ENCODE results near the gene PAK1. TPM values are rescaled to one million over a fixed set of nuclear protein-coding genes. Genes with fewer than 3 reads are reported as not detected.
"Not testable (repeated sequence)": the region's sequence is repeated elsewhere in the genome, so short reads cannot be mapped to it uniquely, and the experiment has no call there.

Gene PAK1
- total RNA-seq, 2 experiments from 2014 or later, result 85.7 to 91.5 TPM

DNA sequence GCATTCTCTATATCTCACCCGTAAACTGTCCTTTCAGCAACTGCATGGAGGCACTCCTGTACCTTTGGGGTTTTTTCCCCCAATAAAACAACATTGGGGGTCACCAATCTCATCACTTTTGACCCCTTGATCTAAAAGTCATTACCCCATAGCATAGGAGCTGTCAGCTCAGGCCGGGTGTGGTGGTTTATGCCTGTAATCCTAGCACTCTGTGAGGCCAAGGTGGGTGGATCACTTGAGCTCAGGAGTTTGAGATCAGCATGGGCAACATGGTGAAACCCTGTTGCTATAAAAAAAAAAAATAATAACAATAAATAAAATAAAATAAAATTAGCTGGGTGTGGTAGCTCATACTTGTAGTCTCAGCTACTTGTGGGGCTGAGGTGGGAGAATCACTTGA is 155.3 kb downstream of the PAK1 start:
- Mint-ChIP-seq H3K4me1 (ENCODE audit: low read depth) (peaks cover 5% of the 10 kb centered on the region), H3K27ac (no peak overlapping the region), H3K27me3 (ENCODE audit: low read depth) (peaks cover 8% of the 10 kb centered on the region), H3K36me3 (ENCODE audit: low read depth) (peaks cover 15% of the 10 kb centered on the region), H3K4me3 (no peak overlapping the region), H3K9me3 (ENCODE audit: insufficient read depth) (no peaks in the 10 kb centered on the region)
- no peak for DNase-seq
- ATAC-seq, result no peak
- POLR2A ChIA-PET, result no interaction called here
- CTCF ChIA-PET, result no interaction called here

GRCh38 chr11:77316733-77317342 is 157.1 kb downstream of the PAK1 start:
- DNase-seq (no peak), ATAC-seq (no peak)
- CTCF ChIA-PET, result no interaction called here
- peaks cover 5% of the 10 kb centered on the region for H3K4me1 Mint-ChIP-seq (ENCODE audit: low read depth)
- POLR2A ChIA-PET, result no interaction called here
- H3K27me3 Mint-ChIP-seq (ENCODE audit: low read depth), result peaks cover 8% of the 10 kb centered on the region
- peaks cover 2% of the 10 kb centered on the region for H3K36me3 Mint-ChIP-seq (ENCODE audit: low read depth)
- no peak overlapping the region for H3K4me3 Mint-ChIP-seq
- no peak overlapping the region for H3K27ac Mint-ChIP-seq
- no peaks in the 10 kb centered on the region for H3K9me3 Mint-ChIP-seq (ENCODE audit: insufficient read depth)

- POLR2A ChIA-PET, result no interaction called here
- H3K27ac Mint-ChIP-seq, result no peak overlapping the region
- H3K36me3 Mint-ChIP-seq (ENCODE audit: low read depth), result no peaks in the 10 kb centered on the region
- DNase-seq, result no peak
- no peaks in the 10 kb centered on the region for H3K4me1 Mint-ChIP-seq (ENCODE audit: low read depth)
- CTCF ChIA-PET, result no interaction called here
- H3K27me3 Mint-ChIP-seq (ENCODE audit: low read depth), result peaks cover 10% of the 10 kb centered on the region
- no peaks in the 10 kb centered on the region for H3K9me3 Mint-ChIP-seq (ENCODE audit: insufficient read depth)
- ATAC-seq, result no peak
- H3K4me3 Mint-ChIP-seq, result no peak overlapping the region
Observed at GRCh38 chr11:77312107-77312506, 161.8 kb downstream of the PAK1 start.

DNA sequence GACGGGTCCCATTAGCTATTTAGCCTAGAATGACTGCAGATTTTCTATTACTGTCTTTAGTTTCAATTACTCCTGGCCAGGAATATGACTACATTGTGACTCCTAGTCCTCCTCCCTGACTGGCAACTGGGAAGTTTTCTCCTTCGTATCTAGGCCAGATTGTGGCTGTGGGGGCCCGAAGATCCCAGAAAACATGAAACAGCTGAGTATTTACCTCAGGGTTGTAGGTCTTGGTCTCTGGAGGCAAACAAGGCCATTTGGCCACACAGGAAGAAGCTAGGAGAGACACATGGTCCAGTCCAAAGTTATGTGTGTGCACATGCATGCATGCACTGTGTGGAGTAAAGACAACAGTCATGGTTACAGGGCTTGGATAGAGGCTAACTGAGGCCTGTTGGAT is 162.2 kb downstream of the PAK1 start:
- Mint-ChIP-seq H3K4me1 (ENCODE audit: low read depth) (no peaks in the 10 kb centered on the region), H3K27me3 (ENCODE audit: low read depth) (peaks cover 10% of the 10 kb centered on the region), H3K9me3 (ENCODE audit: insufficient read depth) (no peaks in the 10 kb centered on the region), H3K4me3 (no peak overlapping the region), H3K36me3 (ENCODE audit: low read depth) (no peaks in the 10 kb centered on the region), H3K27ac (no peak overlapping the region)
- ATAC-seq, result no peak
- DNase-seq, result no peak
- POLR2A ChIA-PET, result no interaction called here
- CTCF ChIA-PET, result no interaction called here

DNA sequence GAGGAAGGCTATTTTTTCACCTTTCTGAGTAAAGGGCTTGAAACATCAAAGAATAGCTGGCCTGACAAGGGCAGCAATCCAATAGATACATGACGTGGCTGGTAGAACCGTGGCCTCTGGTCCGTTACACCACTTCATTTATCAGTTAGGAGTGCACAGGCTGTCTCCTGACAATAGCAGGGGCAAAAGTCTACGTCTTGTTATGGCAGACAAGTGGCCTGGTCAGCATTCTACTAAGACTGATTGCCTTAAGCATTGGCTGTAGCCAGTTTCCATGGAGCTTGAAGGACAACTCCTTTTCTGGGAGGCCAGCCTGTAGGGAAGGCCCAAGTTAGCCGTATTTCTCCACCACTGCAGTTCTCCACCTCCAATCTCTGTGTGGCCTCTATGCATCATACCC is 163.2 kb downstream of the PAK1 start:
- POLR2A ChIA-PET, result no interaction called here
- DNase-seq (no peak), ATAC-seq (no peak)
- Mint-ChIP-seq H3K27ac (no peak overlapping the region), H3K36me3 (ENCODE audit: low read depth) (no peaks in the 10 kb centered on the region), H3K9me3 (ENCODE audit: insufficient read depth) (no peaks in the 10 kb centered on the region), H3K4me1 (ENCODE audit: low read depth) (no peaks in the 10 kb centered on the region), H3K4me3 (no peak overlapping the region), H3K27me3 (ENCODE audit: low read depth) (peaks cover 5% of the 10 kb centered on the region)
- CTCF ChIA-PET, result no interaction called here

GRCh38 chr11:77309401-77310085 is 164.4 kb downstream of the PAK1 start:
- ATAC-seq, result no peak
- CTCF ChIA-PET, result interaction anchor here (0.7 kb wide), 1 partner anchor 117 kb away, joined by 3 read pairs; no protein-coding TSS in a partner anchor

DNA sequence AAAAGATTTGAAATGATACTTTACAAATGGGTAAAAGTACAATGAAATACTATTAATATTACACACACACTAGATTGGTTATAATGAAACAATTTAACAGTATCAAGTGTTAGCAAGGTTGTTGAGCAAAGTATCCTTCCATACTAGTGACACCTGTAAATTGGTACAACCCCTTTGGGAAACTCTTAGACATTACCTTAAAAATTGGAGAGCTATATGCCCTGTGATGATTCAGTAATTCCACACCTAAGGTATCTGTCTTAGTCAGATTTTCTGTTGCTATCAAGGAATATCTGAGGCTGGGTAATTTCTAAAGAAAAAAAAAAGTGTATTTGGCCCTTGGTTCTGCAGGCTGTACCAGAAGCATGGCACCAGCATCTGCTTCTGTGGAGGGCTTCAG is 165.1 kb downstream of the PAK1 start:
- Mint-ChIP-seq H3K4me3 (no peak overlapping the region), H3K27me3 (ENCODE audit: low read depth) (peaks cover 2% of the 10 kb centered on the region), H3K4me1 (ENCODE audit: low read depth) (no peaks in the 10 kb centered on the region), H3K36me3 (ENCODE audit: low read depth) (no peaks in the 10 kb centered on the region), H3K27ac (no peak overlapping the region), H3K9me3 (ENCODE audit: insufficient read depth) (no peaks in the 10 kb centered on the region)
- CTCF ChIA-PET, result no interaction called here
- POLR2A ChIA-PET, result interaction anchor here (0.6 kb wide), 1 partner anchor 1015 kb away, joined by 3 read pairs; no protein-coding TSS in a partner anchor
- ATAC-seq (no peak), DNase-seq (no peak)

More at GRCh38 chr11:77309401-77310085, 164.4 kb downstream of the PAK1 start:
- Mint-ChIP-seq H3K27ac (no peak overlapping the region), H3K27me3 (ENCODE audit: low read depth) (peaks cover 2% of the 10 kb centered on the region), H3K4me1 (ENCODE audit: low read depth) (no peaks in the 10 kb centered on the region), H3K4me3 (no peak overlapping the region), H3K36me3 (ENCODE audit: low read depth) (no peaks in the 10 kb centered on the region), H3K9me3 (ENCODE audit: insufficient read depth) (no peaks in the 10 kb centered on the region)
- POLR2A ChIA-PET, result interaction anchor here (0.6 kb wide), 1 partner anchor 1016 kb away, joined by 3 read pairs; no protein-coding TSS in a partner anchor
- no peak for DNase-seq

- ChIA-PET POLR2A (no interaction called here), CTCF (no interaction called here)
- ATAC-seq (no peak), DNase-seq (no peak)
- Mint-ChIP-seq H3K27ac (no peak overlapping the region), H3K4me1 (ENCODE audit: low read depth) (no peaks in the 10 kb centered on the region), H3K4me3 (no peak overlapping the region), H3K36me3 (ENCODE audit: low read depth) (no peaks in the 10 kb centered on the region), H3K27me3 (ENCODE audit: low read depth) (peaks cover 9% of the 10 kb centered on the region), H3K9me3 (ENCODE audit: insufficient read depth) (no peaks in the 10 kb centered on the region)
Observed at GRCh38 chr11:77303328-77303727, 170.6 kb downstream of the PAK1 start.

DNA sequence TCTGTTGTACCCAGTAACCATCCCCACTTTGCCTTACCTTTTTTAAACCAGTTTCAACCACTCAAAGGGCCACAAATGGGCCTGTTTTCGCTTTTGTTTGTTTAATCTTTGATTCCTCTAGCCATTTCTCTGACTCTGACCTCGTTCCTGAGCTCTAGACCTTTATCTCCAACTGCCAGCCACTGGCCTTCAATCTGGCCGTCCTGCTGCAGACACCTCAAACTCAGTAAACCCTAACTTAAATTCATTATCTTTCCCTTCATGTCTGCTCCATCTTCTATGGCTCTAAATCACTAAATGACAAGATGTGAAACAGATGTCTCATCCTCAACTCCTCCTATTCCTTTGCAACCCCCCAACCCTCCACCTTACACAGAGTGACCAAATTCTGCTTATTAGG is 171.1 kb downstream of the PAK1 start:
- no peak overlapping the region for H3K4me3 Mint-ChIP-seq
- no peak for DNase-seq
- POLR2A ChIA-PET, result no interaction called here
- CTCF ChIA-PET, result no interaction called here
- H3K36me3 Mint-ChIP-seq (ENCODE audit: low read depth), result no peaks in the 10 kb centered on the region
- peaks cover 9% of the 10 kb centered on the region for H3K27me3 Mint-ChIP-seq (ENCODE audit: low read depth)
- H3K27ac Mint-ChIP-seq, result no peak overlapping the region
- no peaks in the 10 kb centered on the region for H3K9me3 Mint-ChIP-seq (ENCODE audit: insufficient read depth)
- no peaks in the 10 kb centered on the region for H3K4me1 Mint-ChIP-seq (ENCODE audit: low read depth)
- no peak for ATAC-seq

GRCh38 chr11:77301510-77301909 is 172.4 kb downstream of the PAK1 start, which contains the start of gene GDPD4:
TSS of gene GDPD4 (minus strand) at chr11:77301686. CDS start at chr11:77285137, 16,549 bp downstream.
- Mint-ChIP-seq H3K4me3 (no peak within 1 kb of the TSS), H3K4me1 (ENCODE audit: low read depth) (no peaks in the 10 kb centered on the region), H3K36me3 (ENCODE audit: low read depth) (no peaks in the 10 kb centered on the region), H3K9me3 (ENCODE audit: insufficient read depth) (no peaks in the 10 kb centered on the region), H3K27ac (no peak within 1 kb of the TSS), H3K27me3 (ENCODE audit: low read depth) (peaks cover 9% of the 10 kb centered on the region)
- POLR2A ChIA-PET, result no interaction called here
- no peak for DNase-seq
- ATAC-seq, result no peak
- CTCF ChIA-PET, result no interaction called here

GRCh38 chr11:77300695-77301094 is 173.2 kb downstream of the PAK1 start:
- Mint-ChIP-seq H3K9me3 (ENCODE audit: insufficient read depth) (no peaks in the 10 kb centered on the region), H3K4me1 (ENCODE audit: low read depth) (no peaks in the 10 kb centered on the region), H3K4me3 (no peak overlapping the region), H3K27me3 (ENCODE audit: low read depth) (peaks cover 9% of the 10 kb centered on the region), H3K36me3 (ENCODE audit: low read depth) (no peaks in the 10 kb centered on the region), H3K27ac (no peak overlapping the region)
- ATAC-seq (no peak), DNase-seq (no peak)
- POLR2A ChIA-PET, result no interaction called here
- CTCF ChIA-PET, result no interaction called here

GRCh38 chr11:77300028-77300427 is 173.9 kb downstream of the PAK1 start:
- H3K9me3 Mint-ChIP-seq (ENCODE audit: insufficient read depth); H3K27ac Mint-ChIP-seq; ATAC-seq; DNase-seq; H3K4me3 Mint-ChIP-seq; H3K36me3 Mint-ChIP-seq (ENCODE audit: low read depth); CTCF ChIA-PET; H3K4me1 Mint-ChIP-seq (ENCODE audit: low read depth); H3K27me3 Mint-ChIP-seq (ENCODE audit: low read depth): not testable (repeated sequence)
- POLR2A ChIA-PET, result interaction anchor here (0.6 kb wide), 1 partner anchor 518 kb away, joined by 4 read pairs; no protein-coding TSS in a partner anchor

Data from activated CD8-positive, alpha-beta T cell treated with anti-CD3 and anti-CD28 coated beads, Interleukin-2, amount 10 ng/mL, durations not matched to agents 7 days and 5 days (primary cell).